Mononuclear cell (primary cell): ENCODE measurements around the gene MMP10. TPM values are rescaled to one million over a fixed set of nuclear protein-coding genes. Genes with fewer than 3 reads are reported as not detected.

Experiments
- H3K27me3 ChIP-seq: 2 replicates; pipeline ENCODE4 v1.6.0; 2011; ENCODE audit warnings: low read length, control low read depth; ENCODE audit not compliant: insufficient read depth
- H3K4me1 ChIP-seq: 2 replicates; pipeline ENCODE4 v1.5.1; 2011; ENCODE audit warnings: mild to moderate bottlenecking, low read length, control low read depth; ENCODE audit not compliant: insufficient read depth
- H3K4me3 ChIP-seq: 2 replicates; pipeline ENCODE4 v1.5.1; 2011; ENCODE audit warnings: mild to moderate bottlenecking, low read length, moderate library complexity
- H3K9me3 ChIP-seq: 2 replicates; pipeline ENCODE4 v1.5.1; 2011; ENCODE audit warnings: low read depth, mild to moderate bottlenecking, control low read depth, low read length
- total RNA-seq: library from RNA; depleted of rRNA; stranded (reverse); fragments of >200 nt; gene quantifications from one replicate; pipeline ENCODE4 v1.2.3, GENCODE V29; 2012

Gene MMP10
- total RNA-seq, 1 donor, result 0.31 TPM

- no peaks in the 10 kb centered on the region for H3K9me3 ChIP-seq
- no peaks in the 10 kb centered on the region for H3K4me1 ChIP-seq
- no peaks in the 10 kb centered on the region for H3K27me3 ChIP-seq
- no peak overlapping the region for H3K4me3 ChIP-seq
These were observed 13.4 kb upstream of the MMP10 start for GRCh38 chr11:102793677-102794290.

- Histone ChIP-seq H3K9me3 (no peaks in the 10 kb centered on the region), H3K4me3 (no peak overlapping the region), H3K27me3 (no peaks in the 10 kb centered on the region), H3K4me1 (no peaks in the 10 kb centered on the region)
These were observed 12.2 kb upstream of the MMP10 start for GRCh38 chr11:102792604-102793003.

- no peaks in the 10 kb centered on the region for H3K4me1 ChIP-seq
- H3K27me3 ChIP-seq, result no peaks in the 10 kb centered on the region
- H3K9me3 ChIP-seq, result no peaks in the 10 kb centered on the region
- H3K4me3 ChIP-seq, result no peak overlapping the region
These were observed 11.0 kb upstream of the MMP10 start for GRCh38 chr11:102791271-102792036.

GRCh38 chr11:102788334-102788995 is 8.0 kb upstream of the MMP10 start:
- H3K27me3 ChIP-seq, result no peaks in the 10 kb centered on the region
- H3K4me1 ChIP-seq, result no peaks in the 10 kb centered on the region
- H3K4me3 ChIP-seq, result no peak overlapping the region
- H3K9me3 ChIP-seq, result no peaks in the 10 kb centered on the region

GRCh38 chr11:102784380-102784779 is 4.0 kb upstream of the MMP10 start:
- no peaks in the 10 kb centered on the region for H3K9me3 ChIP-seq
- H3K27me3 ChIP-seq, result peaks cover 3% of the 10 kb centered on the region
- H3K4me1 ChIP-seq, result no peaks in the 10 kb centered on the region
- no peak overlapping the region for H3K4me3 ChIP-seq

- Histone ChIP-seq H3K9me3 (no peaks in the 10 kb centered on the region), H3K4me3 (no peak overlapping the region), H3K4me1 (no peaks in the 10 kb centered on the region), H3K27me3 (peaks cover 3% of the 10 kb centered on the region)
These were observed 3.3 kb upstream of the MMP10 start for GRCh38 chr11:102783720-102784119.

GRCh38 chr11:102783016-102783415 is 2.6 kb upstream of the MMP10 start:
- Histone ChIP-seq H3K9me3 (no peaks in the 10 kb centered on the region), H3K4me1 (no peaks in the 10 kb centered on the region), H3K4me3 (no peak overlapping the region), H3K27me3 (peaks cover 3% of the 10 kb centered on the region)

GRCh38 chr11:102781676-102782075 is 1.2 kb upstream of the MMP10 start:
- Histone ChIP-seq H3K9me3 (no peaks in the 10 kb centered on the region), H3K27me3 (peaks cover 3% of the 10 kb centered on the region), H3K4me1 (no peaks in the 10 kb centered on the region), H3K4me3 (no peak overlapping the region)

GRCh38 chr11:102776454-102776853 is 4.0 kb downstream of the MMP10 start:
- Histone ChIP-seq H3K27me3 (peaks cover 5% of the 10 kb centered on the region), H3K4me1 (no peaks in the 10 kb centered on the region), H3K9me3 (no peaks in the 10 kb centered on the region), H3K4me3 (no peak overlapping the region)

- H3K4me3 ChIP-seq, result no peak overlapping the region
- peaks cover 2% of the 10 kb centered on the region for H3K27me3 ChIP-seq
- H3K9me3 ChIP-seq, result no peaks in the 10 kb centered on the region
- no peaks in the 10 kb centered on the region for H3K4me1 ChIP-seq
These were observed 7.0 kb downstream of the MMP10 start for GRCh38 chr11:102773386-102773785.

- Histone ChIP-seq H3K9me3 (no peaks in the 10 kb centered on the region), H3K27me3 (peaks cover 2% of the 10 kb centered on the region), H3K4me1 (no peaks in the 10 kb centered on the region), H3K4me3 (no peak overlapping the region)
These were observed 9.1 kb downstream of the MMP10 start for GRCh38 chr11:102771351-102771750.

- Histone ChIP-seq H3K9me3 (no peaks in the 10 kb centered on the region), H3K27me3 (peaks cover 2% of the 10 kb centered on the region), H3K4me1 (no peaks in the 10 kb centered on the region), H3K4me3 (no peak overlapping the region)
These were observed 10.2 kb downstream of the MMP10 start for GRCh38 chr11:102770191-102770590.

GRCh38 chr11:102767800-102768199 is 12.6 kb downstream of the MMP10 start:
- no peak overlapping the region for H3K4me3 ChIP-seq
- H3K9me3 ChIP-seq, result no peaks in the 10 kb centered on the region
- no peaks in the 10 kb centered on the region for H3K27me3 ChIP-seq
- no peaks in the 10 kb centered on the region for H3K4me1 ChIP-seq

- Histone ChIP-seq H3K4me3 (no peak overlapping the region), H3K27me3 (peaks cover 5% of the 10 kb centered on the region), H3K9me3 (no peaks in the 10 kb centered on the region), H3K4me1 (peaks cover 2% of the 10 kb centered on the region)
These were observed 17.0 kb downstream of the MMP10 start for GRCh38 chr11:102763440-102763839.

- no peaks in the 10 kb centered on the region for H3K9me3 ChIP-seq
- peaks cover 11% of the 10 kb centered on the region for H3K4me1 ChIP-seq
- H3K27me3 ChIP-seq, result peaks cover 5% of the 10 kb centered on the region
- no peak overlapping the region for H3K4me3 ChIP-seq
These were observed 18.1 kb downstream of the MMP10 start for GRCh38 chr11:102762361-102762767.
